ENCODE measurements around the gene ARHGEF19. TPM values are rescaled to one million over a fixed set of nuclear protein-coding genes. Genes with fewer than 3 reads are reported as not detected.
"Not testable (repeated sequence)": the region's sequence is repeated elsewhere in the genome, so short reads cannot be mapped to it uniquely, and the experiment has no call there.

Gene ARHGEF19
- total RNA-seq, 1 donor from 2014 or later = 29.5 TPM

- Mint-ChIP-seq H3K36me3 (peaks cover 10% of the 10 kb centered on the region), H3K27me3 (no peaks in the 10 kb centered on the region), H3K27ac (peak overlapping the region; percentile 73), H3K4me1 (ENCODE audit: unreplicated experiment) (peaks cover 12% of the 10 kb centered on the region), H3K4me3 (no peak overlapping the region), H3K9me3 (no peaks in the 10 kb centered on the region)
- no peak for TF ChIP-seq CTCF (conservative IDR thresholded peaks at IDR 0.05)
- no peak for DNase-seq (ENCODE audit: extremely low spot score, unreplicated experiment)
These were observed 34.5 kb upstream of the ARHGEF19 start for GRCh38 chr1:16246961-16247360.

GRCh38 chr1:16246239-16246638, 33.8 kb upstream of the ARHGEF19 start:
- peaks cover 15% of the 10 kb centered on the region for H3K4me1 Mint-ChIP-seq (ENCODE audit: unreplicated experiment)
- H3K36me3 Mint-ChIP-seq; DNase-seq (ENCODE audit: extremely low spot score, unreplicated experiment); H3K4me3 Mint-ChIP-seq; H3K27me3 Mint-ChIP-seq; H3K9me3 Mint-ChIP-seq; H3K27ac Mint-ChIP-seq: not testable (repeated sequence)

GRCh38 chr1:16245476-16246196, 33.2 kb upstream of the ARHGEF19 start:
- Mint-ChIP-seq H3K27me3 (no peaks in the 10 kb centered on the region), H3K27ac (no peak overlapping the region), H3K36me3 (peaks cover 6% of the 10 kb centered on the region), H3K4me3 (no peak overlapping the region), H3K9me3 (no peaks in the 10 kb centered on the region), H3K4me1 (ENCODE audit: unreplicated experiment) (peaks cover 18% of the 10 kb centered on the region)
- DNase-seq (ENCODE audit: extremely low spot score, unreplicated experiment) = no peak
- TF ChIP-seq CTCF (conservative IDR thresholded peaks at IDR 0.05) = no peak

GRCh38 chr1:16244650-16245285, 32.3 kb upstream of the ARHGEF19 start:
- peaks cover 6% of the 10 kb centered on the region for H3K36me3 Mint-ChIP-seq
- H3K4me3 Mint-ChIP-seq = no peak overlapping the region
- no peak overlapping the region for H3K27ac Mint-ChIP-seq
- no peaks in the 10 kb centered on the region for H3K9me3 Mint-ChIP-seq
- no peak for DNase-seq (ENCODE audit: extremely low spot score, unreplicated experiment)
- no peaks in the 10 kb centered on the region for H3K27me3 Mint-ChIP-seq
- peaks cover 18% of the 10 kb centered on the region for H3K4me1 Mint-ChIP-seq (ENCODE audit: unreplicated experiment)
- TF ChIP-seq CTCF (conservative IDR thresholded peaks at IDR 0.05) = peak; percentile 15

GRCh38 chr1:16243936-16244649, 31.6 kb upstream of the ARHGEF19 start:
- no peak for DNase-seq (ENCODE audit: extremely low spot score, unreplicated experiment)
- Mint-ChIP-seq H3K4me3 (no peak overlapping the region), H3K9me3 (no peaks in the 10 kb centered on the region), H3K4me1 (ENCODE audit: unreplicated experiment) (peaks cover 17% of the 10 kb centered on the region), H3K27me3 (no peaks in the 10 kb centered on the region), H3K27ac (peak overlapping the region; percentile 77), H3K36me3 (peaks cover 6% of the 10 kb centered on the region)
- TF ChIP-seq CTCF (conservative IDR thresholded peaks at IDR 0.05) = peak; percentile 89

- Mint-ChIP-seq H3K4me3 (no peak overlapping the region), H3K9me3 (no peaks in the 10 kb centered on the region), H3K4me1 (ENCODE audit: unreplicated experiment) (peaks cover 13% of the 10 kb centered on the region), H3K27ac (no peak overlapping the region), H3K27me3 (no peaks in the 10 kb centered on the region), H3K36me3 (peaks cover 6% of the 10 kb centered on the region)
- no peak for DNase-seq (ENCODE audit: extremely low spot score, unreplicated experiment)
- TF ChIP-seq CTCF (conservative IDR thresholded peaks at IDR 0.05) = no peak
These were observed 30.8 kb upstream of the ARHGEF19 start for GRCh38 chr1:16243215-16243610.

All from type B pancreatic cell (in vitro differentiated cells).